GM21528 (cell line): ENCODE measurements around the gene SH2D1B.

Experiments used
- ATAC-seq: cut with Tn5 transposase; IDR thresholded peaks from one replicate; pipeline ENCODE4 v1.9.1; 2021; ENCODE audit warnings: mild to moderate bottlenecking, moderate library complexity; ENCODE audit not compliant: unreplicated experiment, low FRiP score

The SH2D1B gene

GRCh38 chr1:162383516-162383915, 28.4 kb downstream of the SH2D1B start:
- ATAC-seq, result no peak

GRCh38 chr1:162383091-162383490, 28.8 kb downstream of the SH2D1B start:
- ATAC-seq, result no peak

GRCh38 chr1:162381941-162382750, 29.8 kb downstream of the SH2D1B start:
- no peak for ATAC-seq

- ATAC-seq, result no peak
Measured at GRCh38 chr1:162381383-162381782, 30.6 kb downstream of the SH2D1B start, which contains the start of gene C1orf226. C1orf226 (plus strand) TSS chr1:162381728; CDS start chr1:162381902, 174 bp downstream.

- ATAC-seq, result no peak
Measured at GRCh38 chr1:162380061-162380846, 31.7 kb downstream of the SH2D1B start.

- no peak for ATAC-seq
Measured at GRCh38 chr1:162376691-162377090, 35.2 kb downstream of the SH2D1B start, which contains the start of gene SPATA46. SPATA46 (minus strand) TSS chr1:162376854; CDS start chr1:162376790, 64 bp downstream.

- ATAC-seq, result no peak
Measured at GRCh38 chr1:162375463-162375862, 36.5 kb downstream of the SH2D1B start.

- no peak for ATAC-seq
Measured at GRCh38 chr1:162374406-162374805, 37.5 kb downstream of the SH2D1B start.

- ATAC-seq, result no peak
Measured at GRCh38 chr1:162373541-162374260, 38.2 kb downstream of the SH2D1B start.

- no peak for ATAC-seq
Measured at GRCh38 chr1:162373072-162373427, 38.9 kb downstream of the SH2D1B start.

GRCh38 chr1:162372159-162373071, 39.5 kb downstream of the SH2D1B start:
- ATAC-seq, result no peak

- ATAC-seq, result no peak
Measured at GRCh38 chr1:162371611-162372010, 40.3 kb downstream of the SH2D1B start.

- ATAC-seq, result no peak
Measured at GRCh38 chr1:162370721-162371120, 41.2 kb downstream of the SH2D1B start.

- ATAC-seq, result no peak
Measured at GRCh38 chr1:162370161-162370560, 41.8 kb downstream of the SH2D1B start.

- ATAC-seq, result no peak
Measured at GRCh38 chr1:162369571-162369970, 42.4 kb downstream of the SH2D1B start.

- no peak for ATAC-seq
Measured at GRCh38 chr1:162368451-162368850, 43.5 kb downstream of the SH2D1B start.

GRCh38 chr1:162367772-162368171, 44.2 kb downstream of the SH2D1B start:
- ATAC-seq, result no peak

GRCh38 chr1:162367073-162367472, 44.9 kb downstream of the SH2D1B start:
- no peak for ATAC-seq

- ATAC-seq, result no peak
Measured at GRCh38 chr1:162366671-162367070, 45.3 kb downstream of the SH2D1B start.

- no peak for ATAC-seq
Measured at GRCh38 chr1:162366149-162366548, 45.8 kb downstream of the SH2D1B start.
